HG03439 (cell line): Measurements from ENCODE around the gene TBC1D9.

Source experiments
- ATAC-seq: cut with Tn5 transposase; IDR thresholded peaks from one replicate; pipeline ENCODE4 v1.9.1; 2021; ENCODE audit warnings: mild to moderate bottlenecking, moderate library complexity; ENCODE audit not compliant: unreplicated experiment

Gene TBC1D9

DNA sequence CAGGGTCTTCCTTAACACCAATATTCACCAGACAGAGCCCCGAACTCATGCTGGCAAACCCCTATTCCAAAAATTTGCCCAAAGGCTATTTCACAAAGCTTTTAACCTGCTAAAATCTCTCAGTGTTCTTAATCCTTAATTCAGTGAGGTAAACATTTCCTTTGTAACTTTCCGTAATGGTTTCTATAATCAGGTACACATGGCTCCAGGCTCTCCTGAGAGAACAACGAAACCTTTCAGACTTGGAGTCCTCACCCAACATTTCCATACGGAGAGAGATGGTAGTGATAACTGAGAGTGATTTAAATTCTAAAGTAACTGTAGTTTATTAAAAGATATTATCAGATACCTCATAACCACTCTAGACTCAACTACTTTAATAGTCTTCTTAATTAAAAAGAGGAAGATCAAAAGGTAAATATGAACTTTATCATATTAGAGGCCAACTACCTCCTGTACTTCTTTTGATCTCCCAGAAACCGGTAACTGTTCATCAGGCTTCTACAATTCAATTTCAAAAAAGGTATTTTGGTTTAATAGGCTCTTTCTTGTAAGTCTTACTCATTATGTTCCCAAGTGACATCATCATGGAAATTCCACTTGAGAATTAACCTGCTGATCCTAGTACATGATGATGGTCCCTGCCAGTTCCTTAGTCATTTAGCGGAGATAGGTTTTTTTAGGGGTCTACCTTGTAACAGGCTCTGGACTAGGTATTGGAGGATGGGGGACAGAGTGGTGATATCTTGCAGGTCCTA lies 96.1 kb downstream of the TBC1D9 start:
- no peak for ATAC-seq

DNA sequence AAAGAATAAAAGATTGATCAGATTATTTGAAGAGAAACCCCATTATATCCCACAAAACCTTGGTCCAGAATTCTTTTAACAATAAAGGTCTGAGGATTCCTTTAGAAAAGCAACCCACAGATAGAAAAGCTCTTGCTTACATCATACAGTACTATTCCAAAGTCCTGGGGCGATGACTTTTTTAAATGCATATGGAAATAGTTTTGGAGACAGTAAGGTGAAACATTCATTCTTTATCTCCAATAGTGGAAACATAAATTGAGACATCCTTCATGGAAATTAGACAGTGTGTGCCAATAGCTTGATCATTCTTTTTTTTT lies 101.7 kb downstream of the TBC1D9 start:
- ATAC-seq: no peak

DNA sequence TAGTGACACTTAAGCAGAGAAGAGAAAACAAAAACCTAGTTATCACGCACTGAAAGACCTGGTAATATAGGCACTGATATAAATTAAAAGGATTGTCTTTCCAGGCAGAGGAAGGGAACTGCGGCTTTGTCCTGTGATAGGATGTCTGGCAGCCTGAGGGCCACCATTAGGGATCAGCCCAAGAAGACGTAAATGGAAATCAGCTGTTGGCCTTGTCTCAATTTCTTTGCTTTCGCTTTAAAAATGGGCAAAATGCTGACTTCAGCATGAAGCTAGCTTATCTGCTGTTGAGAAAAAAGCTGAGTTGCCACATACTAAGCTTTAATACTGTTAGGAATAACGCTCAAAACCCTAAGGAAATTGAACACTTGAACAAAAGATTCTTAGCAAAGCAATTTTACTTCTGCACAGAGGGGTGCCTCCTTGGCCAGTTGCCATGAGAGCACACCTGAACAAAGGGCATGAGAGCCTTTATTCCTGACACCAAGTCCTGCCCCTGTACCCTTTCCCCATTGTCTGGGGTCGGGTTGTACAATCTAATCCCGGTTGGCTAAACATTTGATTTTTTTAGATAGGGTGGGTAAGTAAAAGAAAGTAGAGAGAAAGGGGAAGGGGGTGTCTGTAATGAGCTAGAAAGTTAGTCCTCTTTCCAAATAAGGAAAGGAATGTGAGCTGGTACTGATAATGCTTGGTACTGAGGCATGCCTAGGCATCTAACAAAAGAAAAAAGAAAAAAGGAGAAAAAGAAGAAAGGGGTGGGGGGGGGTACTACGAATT lies 102.3 kb downstream of the TBC1D9 start:
- no peak for ATAC-seq

DNA sequence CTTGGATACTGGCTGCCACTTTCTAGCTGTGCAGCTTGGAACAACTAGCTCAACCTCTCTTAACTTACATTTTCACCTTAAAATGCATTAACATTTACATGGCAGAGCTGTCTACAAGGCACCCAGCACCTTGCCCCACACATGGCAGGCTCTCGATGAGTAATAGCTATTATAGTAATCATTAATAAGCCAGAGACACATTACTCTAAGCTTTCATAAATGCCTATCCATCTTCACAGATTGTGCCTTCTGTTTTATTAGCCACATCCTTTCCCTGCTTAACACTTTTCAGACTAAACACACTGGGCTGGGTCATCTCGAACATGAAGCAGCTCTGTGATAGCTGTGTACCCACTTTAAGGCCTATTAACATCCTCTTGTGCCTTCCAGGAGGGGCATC lies 103.6 kb downstream of the TBC1D9 start:
- no peak for ATAC-seq

DNA sequence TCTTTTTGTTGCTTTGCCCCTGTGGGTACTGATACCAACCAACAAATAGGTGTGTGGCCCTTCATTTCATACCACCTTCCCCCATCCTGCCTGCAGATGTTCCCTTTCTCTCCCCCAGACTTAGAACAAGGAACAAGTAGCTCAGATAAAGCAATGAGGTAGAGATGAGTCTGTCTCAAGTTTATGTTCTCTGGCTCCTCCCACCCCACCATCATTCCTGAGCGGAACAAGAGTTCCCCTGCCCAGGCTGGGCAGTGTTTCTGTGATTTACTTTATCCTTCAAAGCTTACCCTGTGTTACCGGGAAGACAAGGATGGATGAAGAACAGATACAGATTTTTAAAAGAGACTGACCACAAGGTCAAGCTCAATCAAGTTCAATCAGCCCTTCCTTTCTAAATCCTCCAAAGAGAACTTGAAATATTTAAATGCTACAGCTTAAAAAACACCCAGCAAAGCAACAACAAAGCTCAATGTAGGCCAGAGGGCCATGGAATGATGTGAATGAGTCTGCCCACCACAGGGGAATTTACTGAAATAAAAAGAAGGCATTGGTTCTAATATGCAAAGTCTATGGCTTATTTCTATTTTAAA lies 107.4 kb downstream of the TBC1D9 start:
- ATAC-seq: no peak

DNA sequence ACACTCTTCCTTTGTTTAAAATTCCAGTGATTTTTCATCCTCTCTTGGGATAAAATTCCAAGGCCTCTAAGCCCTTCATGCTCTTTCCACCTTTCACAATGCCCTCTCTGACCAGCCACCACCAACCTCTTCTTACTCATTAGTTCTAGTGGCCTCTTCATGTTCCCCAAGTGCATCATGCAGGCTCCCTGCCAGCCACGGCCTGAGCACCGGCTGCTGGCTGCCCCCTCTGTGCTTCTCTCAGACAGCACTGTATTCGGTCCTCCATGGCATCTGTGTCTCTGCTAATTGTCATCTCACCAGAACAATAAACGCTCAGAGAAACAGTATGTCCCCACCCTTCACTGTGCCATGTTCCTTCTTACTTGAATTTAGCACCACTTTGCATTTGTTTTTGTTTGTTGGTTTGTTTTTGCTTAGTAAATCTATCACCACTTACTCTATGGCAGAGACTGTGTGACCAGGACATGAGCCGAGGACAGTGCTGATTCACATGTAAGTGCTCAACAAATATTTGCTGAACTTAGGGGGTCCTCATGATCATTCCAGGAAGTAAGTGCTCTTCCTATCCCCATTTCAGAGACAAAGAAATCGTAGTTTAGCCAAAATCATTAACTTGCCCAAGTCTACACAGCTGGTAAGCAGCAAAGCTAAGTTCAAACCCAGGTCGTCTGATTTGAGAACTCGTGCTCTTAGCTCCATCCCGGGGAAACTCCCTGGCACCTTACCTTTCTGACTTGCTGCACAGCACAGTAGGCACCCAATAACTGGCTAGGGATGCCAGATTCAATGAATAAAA lies 110.4 kb downstream of the TBC1D9 start:
- ATAC-seq: no peak

DNA sequence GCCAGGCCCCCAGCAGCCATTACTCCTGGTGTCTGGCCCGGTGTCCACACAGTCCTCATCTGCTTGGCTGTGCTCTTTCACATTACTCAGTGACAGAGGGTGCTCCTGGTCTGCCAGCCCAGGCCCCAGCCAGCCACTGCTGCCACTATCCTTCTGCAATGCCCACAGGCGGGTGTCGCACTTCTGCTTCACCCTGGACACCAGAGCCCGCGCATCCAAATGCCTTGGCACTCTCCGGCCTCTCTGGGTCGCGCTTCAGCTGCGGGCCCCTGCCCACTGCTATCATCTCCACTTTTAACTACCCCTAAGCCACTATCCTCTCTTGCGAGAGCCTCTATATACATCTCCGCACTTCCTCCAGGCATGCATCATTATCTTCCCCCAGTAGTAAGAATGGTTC lies 111.0 kb downstream of the TBC1D9 start:
- ATAC-seq: no peak

DNA sequence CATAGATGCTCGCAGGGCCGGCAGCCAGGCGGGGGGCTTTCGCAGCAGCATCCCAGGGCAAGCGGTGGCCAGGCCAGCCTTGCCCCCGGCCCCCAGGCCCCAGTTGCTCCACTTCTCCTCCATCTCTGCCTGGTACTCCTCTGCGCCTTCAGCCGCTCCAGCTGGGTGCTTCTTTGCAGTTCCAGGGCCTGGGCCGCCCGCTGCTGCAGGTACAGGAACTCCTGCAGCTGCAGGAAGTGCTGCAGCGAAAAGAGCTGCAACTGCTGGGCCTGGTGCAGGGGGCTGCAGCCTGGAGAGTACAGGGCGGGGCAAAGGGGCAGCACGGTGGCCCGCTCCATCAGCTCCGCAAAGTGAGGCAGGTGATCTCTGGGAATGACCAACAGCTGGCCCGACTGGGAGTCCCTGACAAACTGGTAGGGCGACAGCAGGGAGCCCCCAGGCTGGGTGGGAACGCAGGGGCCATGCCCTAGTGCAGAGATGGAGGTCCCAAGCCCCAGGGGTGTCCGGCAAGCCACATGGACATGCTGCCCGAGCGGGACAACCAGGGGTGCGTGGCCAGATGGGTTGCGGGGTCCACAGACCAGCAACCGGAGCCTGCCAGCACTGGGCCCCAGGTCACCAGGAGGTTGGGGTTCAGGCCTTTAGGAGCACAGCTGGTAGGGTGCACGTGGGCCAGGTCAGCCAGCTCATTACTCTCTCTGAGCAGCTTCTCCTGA lies 111.6 kb downstream of the TBC1D9 start:
- no peak for ATAC-seq

DNA sequence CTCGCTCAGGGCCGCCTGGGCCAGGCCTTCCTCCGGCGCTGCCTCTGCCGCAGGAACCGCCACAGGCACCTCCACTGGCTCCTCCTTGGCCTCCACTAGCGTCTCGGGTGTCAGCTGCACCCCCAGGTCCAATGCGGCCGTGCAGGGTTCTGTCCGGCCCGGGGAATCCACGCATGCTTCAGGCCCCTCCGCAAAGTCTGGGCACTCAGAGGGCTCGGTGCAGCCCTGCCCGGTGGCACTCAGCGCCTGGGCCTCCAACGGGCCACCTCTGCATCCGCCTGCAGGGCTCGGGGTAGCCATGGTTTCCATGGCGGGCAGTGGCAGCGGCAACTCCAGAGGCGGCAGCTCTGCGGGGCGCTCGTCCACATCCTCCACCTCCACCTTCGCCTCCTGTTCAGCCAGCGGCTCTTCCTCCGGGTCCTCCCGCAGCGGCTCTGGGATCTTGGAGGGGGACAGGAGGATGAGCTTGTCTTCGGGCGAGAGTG lies 112.6 kb downstream of the TBC1D9 start:
- ATAC-seq: no peak

DNA sequence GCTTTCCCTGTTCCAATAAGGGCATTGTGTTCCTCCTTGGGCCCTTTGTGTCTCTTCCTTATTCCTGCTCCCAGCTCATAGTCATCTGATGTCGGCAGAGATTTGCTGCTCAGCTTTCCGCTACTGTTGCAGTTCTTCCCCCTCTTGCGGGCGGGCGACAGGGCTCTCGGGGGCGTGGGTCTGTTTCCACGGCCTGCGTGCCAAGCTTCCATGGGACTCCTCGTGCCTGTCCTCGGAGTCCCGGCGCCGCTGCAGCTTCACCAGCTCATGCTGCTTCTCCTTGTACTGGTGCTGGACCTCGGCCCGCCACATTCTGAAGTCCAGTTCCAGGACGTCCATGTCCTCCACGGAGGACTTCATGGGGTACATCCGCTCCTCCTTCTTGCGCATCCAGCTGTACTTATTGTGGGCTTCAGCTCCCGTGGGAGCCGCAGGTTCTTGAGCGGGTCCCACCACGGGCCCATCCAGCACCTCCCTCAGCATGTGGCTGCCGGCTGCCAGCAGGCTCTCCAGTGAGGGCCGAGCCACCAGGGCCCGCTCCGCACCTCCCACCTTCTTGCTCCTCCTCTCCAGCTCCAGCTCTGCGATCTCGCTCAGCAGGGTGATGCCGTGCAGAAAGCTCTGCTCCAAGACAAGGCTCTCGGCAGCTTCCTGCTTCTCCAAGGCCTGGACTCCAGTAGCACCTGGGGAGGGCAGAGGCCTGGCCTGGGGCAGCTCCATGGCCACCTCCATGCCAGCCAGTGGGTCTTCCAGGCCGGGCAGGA lies 113.3 kb downstream of the TBC1D9 start:
- ATAC-seq: no peak

DNA sequence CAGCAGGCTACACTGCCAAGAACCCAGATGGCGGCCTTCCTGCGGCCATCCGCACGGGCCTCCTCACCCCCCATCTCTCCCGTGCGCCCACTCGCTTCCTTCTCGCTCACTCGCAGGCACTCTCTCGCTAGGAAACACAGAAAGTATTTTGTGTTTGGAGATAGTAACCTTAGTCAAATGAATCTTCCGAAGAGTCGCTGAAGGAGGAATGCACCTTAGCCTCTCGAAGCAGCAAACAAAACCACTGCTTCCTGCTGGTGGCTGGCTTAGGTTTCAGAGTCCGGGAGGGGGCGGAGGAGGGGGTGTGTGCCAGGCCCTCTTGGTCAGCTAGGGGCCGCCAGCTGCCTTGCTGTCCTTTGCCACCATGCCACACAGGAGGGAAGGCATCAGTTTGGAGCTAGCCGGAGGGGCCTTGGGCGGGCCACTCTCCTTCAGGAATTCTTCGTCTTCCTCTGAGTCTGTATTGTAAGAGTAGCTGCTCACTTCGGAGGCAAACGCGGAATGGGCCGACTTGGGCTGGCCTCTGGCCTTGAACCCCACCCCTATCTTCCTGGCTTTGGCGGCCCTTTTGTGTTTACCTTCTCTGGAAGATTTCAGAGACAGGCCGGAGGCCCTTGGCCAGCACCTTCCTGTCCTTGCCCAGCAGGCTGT lies 114.3 kb downstream of the TBC1D9 start:
- ATAC-seq: no peak

DNA sequence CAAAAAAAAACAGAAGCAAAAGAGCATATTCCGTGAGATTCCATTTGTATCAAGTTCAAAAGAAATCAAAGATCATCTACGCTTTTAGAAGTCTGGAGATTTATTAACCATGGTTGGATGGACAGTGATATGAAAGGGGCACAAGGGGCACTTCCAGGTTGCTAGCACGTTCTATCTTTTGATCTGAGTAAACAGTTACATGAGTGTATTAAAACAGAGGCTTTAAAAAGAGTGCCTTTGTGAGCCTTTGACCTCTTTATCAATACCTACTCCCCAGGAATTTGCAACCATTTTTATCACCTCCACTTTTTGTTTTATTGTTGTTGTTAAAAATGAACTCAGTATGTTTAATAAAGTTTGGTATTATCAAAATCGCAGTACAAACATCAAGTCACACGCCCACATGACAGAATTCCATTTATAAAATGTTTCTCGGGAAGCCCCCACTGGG lies 115.1 kb downstream of the TBC1D9 start:
- ATAC-seq: no peak

DNA sequence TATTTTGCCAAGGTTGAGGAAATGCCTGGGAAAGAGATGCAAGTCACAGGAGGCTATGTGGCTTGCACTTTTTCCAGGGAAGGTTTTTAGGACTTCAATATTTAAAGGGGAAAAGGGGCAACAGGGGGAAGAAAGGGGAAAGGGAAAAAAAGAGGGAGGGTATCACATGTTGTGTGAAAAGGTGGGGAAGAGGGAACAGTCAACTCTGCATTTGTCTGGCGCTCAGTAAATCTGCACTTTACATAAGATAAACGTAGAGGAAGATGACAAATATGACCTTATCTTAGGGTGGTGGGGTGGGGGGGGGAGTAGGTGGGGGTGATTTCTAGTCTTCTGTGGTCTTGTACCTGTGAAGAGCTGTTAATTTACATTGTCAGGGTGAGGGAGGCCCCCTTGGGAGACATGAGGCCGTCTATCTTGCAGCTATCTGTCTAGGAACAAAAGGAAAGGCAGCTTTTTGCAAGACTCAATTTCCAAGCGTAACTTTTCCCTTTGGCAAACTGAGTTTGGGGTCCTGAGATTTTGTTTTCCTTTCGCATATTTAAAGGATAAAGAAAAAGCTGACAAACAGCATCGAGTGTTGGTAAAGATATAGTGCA lies 115.9 kb downstream of the TBC1D9 start:
- ATAC-seq: no peak

DNA sequence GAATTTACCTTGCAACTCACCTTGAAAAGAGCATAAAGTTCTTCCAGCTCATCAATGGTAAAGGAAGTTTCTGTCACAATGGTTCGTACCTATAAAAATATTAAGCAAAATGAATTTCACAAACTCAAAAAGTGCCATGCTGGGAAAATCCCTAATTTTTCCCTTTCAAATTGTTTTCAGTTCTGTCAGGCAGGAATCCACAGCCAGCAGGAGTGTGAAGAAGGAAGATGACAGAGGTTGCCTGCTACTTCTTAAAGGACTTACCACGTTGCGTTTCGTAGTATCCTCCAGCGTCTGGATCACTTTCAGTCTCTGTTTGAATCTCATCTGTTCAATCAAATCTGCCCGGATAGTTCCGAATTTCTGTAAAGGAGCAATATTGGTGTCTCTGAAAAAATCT lies 117.1 kb downstream of the TBC1D9 start:
- ATAC-seq: no peak

DNA sequence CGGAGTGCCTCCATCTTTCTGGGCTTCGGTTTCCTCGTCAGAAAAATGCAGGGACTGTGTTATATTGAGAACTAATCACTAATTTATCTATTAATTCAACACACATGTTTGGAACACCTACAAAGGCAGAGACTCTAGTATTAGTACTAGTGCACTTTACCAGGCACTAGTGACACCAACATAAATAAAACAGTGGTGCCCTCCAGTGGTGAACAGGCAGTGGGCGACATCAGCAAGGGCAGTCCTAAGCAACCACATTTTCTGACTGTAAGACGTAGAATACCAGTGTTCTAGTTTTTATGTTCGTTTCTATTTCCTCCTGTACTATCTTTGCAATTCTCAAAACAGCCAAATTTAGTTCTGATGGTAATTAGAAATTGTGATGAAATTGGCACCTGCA lies 118.3 kb downstream of the TBC1D9 start:
- ATAC-seq: peak; percentile 68

DNA sequence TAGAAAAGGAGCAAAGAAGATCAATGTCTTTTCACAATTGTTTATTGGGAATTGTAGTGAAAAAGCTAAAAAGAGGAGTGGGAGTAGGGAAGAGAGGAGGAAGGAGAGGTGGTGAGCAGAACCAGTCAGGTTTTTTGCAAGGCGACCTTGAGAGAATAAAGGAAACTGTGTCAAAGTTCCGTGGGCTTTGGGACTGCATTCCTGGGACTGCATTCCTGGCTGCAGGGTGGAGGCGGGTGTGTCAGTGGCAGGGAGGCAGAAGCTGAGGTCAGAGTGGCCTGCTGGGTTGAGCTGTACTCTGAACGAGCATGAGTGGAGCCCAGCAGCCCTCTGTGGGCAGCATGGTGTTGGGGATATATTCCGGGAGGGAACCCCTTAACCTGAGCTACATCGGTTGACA lies 120.6 kb downstream of the TBC1D9 start:
- no peak for ATAC-seq

DNA sequence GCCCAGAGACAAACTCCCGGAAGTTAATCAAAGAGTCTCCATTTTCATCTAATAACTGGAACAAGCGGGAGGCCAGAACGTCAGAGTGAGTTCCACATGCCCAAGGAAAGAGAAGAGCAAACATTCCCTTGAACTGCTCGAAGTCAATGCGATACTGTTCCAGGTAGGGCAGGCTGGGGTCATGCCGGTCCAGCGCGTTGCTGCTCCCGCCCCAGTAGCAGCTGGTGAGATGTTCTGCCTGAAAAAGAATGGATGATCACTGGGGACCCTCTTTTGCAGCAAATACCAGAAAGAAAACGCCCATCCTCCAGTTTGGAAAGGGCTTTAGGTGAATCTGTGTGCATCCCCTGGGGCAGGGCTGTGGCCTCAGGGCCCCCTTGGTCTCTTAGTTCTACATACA lies 122.2 kb downstream of the TBC1D9 start:
- ATAC-seq: no peak

DNA sequence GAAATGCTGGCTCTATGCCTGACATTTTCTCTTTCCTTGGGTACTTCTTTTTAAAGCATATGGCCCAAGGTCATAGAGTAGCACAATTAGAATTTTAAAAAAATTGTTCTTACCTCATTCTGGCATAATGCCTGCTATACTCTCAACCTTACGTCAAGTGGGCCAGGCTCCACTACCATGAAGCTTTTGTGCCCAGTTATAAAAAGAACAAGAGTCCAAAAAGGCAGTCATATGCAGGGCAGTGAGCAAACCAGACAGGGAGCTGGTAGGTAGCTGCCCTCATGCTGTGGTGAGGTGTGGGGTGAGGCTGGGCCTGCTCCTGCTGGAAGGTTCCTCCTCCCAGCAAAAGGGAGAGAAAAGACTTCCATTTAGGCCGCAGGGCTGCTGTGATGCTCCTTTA lies 123.1 kb downstream of the TBC1D9 start:
- ATAC-seq: no peak

DNA sequence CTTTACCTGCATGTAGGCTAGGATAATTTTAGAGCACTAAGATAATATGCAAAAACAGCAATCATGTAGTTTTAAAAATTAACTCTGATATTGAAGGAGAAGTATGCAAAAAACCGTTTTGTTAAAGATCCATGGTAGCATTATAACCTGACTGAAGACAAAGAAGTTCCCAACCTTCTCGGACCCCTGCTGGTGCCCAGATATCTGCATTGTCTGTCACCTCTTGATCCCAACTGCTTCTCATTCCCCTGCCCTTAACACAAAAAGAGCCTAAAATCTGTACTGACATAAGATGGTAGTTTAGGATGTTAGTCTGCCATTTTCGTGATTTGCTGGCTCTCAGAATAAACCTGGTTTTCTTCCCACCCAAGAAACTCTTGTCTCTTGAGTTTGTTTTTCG lies 125.9 kb downstream of the TBC1D9 start:
- ATAC-seq: no peak
